Measurements from ENCODE around the gene PTPRM. TPM values are rescaled to one million over a fixed set of nuclear protein-coding genes. Genes with fewer than 3 reads are reported as not detected.

PTPRM gene
- polyA plus RNA-seq, 4 donors, result 2.2 to 31.4 (median 18.1) TPM

DNA sequence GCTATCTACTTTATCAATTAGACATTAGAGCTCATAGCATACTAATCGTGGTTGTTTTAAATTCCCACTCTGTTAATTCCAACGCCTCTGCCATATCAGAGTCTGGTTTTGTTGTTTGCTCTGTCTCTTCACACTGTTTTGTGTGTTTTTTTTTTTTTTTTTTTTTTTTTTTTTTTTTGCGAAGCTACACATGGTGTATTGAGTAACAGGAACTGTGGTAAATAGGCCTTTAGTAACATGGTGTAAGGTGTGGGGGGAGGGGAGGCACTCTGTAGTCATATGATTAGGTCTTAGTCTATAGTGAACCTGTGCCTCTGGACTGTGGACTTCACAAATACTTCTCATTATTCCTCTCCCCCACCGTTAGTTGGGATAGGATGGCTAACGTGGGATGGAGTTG, 671.4 kb downstream of the PTPRM start:
- Histone ChIP-seq H3K36me3 (ENCODE audit: control insufficient read depth in 3 of 3, insufficient read depth in 2 of 3, low read depth in 1 of 3, low read length in 3 of 3) (no peaks in the 10 kb centered on the region), H3K27ac (ENCODE audit: low read depth in 1 of 3, low read length in 2 of 3) (no peak overlapping the region), H3K9me3 (ENCODE audit: control insufficient read depth in 2 of 2, insufficient read depth in 1 of 2, low read depth in 1 of 2, low read length in 1 of 2) (no peaks in the 10 kb centered on the region), H3K4me1 (ENCODE audit: control insufficient read depth in 3 of 3, insufficient read depth in 2 of 3, low read depth in 1 of 3, low read length in 2 of 3) (no peaks in the 10 kb centered on the region), H3K27me3 (ENCODE audit: control insufficient read depth in 3 of 3, insufficient read depth in 3 of 3, low read length in 3 of 3) (no peaks in the 10 kb centered on the region), H3K4me3 (ENCODE audit: low read depth in 1 of 3, low read length in 3 of 3) (no peak overlapping the region)
- DNase-seq (peak in 1 of 2 donors; percentile 18), FAIRE-seq (no peak)
- 86 to 92% (median 89%) methylated on average over 5 of the region's 5 CpGs for WGBS, 3 donors

- Histone ChIP-seq H3K27ac (ENCODE audit: low read depth in 1 of 3, low read length in 2 of 3) (no peak overlapping the region), H3K4me1 (ENCODE audit: control insufficient read depth in 3 of 3, insufficient read depth in 2 of 3, low read depth in 1 of 3, low read length in 2 of 3) (no peaks in the 10 kb centered on the region), H3K4me3 (ENCODE audit: low read depth in 1 of 3, low read length in 3 of 3) (no peak overlapping the region), H3K27me3 (ENCODE audit: control insufficient read depth in 3 of 3, insufficient read depth in 3 of 3, low read length in 3 of 3) (no peaks in the 10 kb centered on the region), H3K9me3 (ENCODE audit: control insufficient read depth in 2 of 2, insufficient read depth in 1 of 2, low read depth in 1 of 2, low read length in 1 of 2) (no peaks in the 10 kb centered on the region), H3K36me3 (ENCODE audit: control insufficient read depth in 3 of 3, insufficient read depth in 2 of 3, low read depth in 1 of 3, low read length in 3 of 3) (no peaks in the 10 kb centered on the region)
- FAIRE-seq (no peak), DNase-seq (no peak)
- WGBS, 3 donors, result 41 to 52% (median 48%) methylated on average over 1 of the region's 1 CpG
Observed at GRCh38 chr18:8241731-8242130, 674.6 kb downstream of the PTPRM start.

- no peak for DNase-seq
- H3K4me3 ChIP-seq (ENCODE audit: low read depth in 1 of 3, low read length in 3 of 3), result no peak overlapping the region
- H3K9me3 ChIP-seq (ENCODE audit: control insufficient read depth in 2 of 2, insufficient read depth in 1 of 2, low read depth in 1 of 2, low read length in 1 of 2), result no peaks in the 10 kb centered on the region
- H3K36me3 ChIP-seq (ENCODE audit: control insufficient read depth in 3 of 3, insufficient read depth in 2 of 3, low read depth in 1 of 3, low read length in 3 of 3), result no peaks in the 10 kb centered on the region
- no peaks in the 10 kb centered on the region for H3K4me1 ChIP-seq (ENCODE audit: control insufficient read depth in 3 of 3, insufficient read depth in 2 of 3, low read depth in 1 of 3, low read length in 2 of 3)
- no peak overlapping the region for H3K27ac ChIP-seq (ENCODE audit: low read depth in 1 of 3, low read length in 2 of 3)
- no peaks in the 10 kb centered on the region for H3K27me3 ChIP-seq (ENCODE audit: control insufficient read depth in 3 of 3, insufficient read depth in 3 of 3, low read length in 3 of 3)
- no peak for FAIRE-seq
- 42 to 60% (median 60%) methylated on average over 1 of the region's 1 CpG for WGBS, 3 donors
Observed at GRCh38 chr18:8242151-8242696, 675.1 kb downstream of the PTPRM start.

DNA sequence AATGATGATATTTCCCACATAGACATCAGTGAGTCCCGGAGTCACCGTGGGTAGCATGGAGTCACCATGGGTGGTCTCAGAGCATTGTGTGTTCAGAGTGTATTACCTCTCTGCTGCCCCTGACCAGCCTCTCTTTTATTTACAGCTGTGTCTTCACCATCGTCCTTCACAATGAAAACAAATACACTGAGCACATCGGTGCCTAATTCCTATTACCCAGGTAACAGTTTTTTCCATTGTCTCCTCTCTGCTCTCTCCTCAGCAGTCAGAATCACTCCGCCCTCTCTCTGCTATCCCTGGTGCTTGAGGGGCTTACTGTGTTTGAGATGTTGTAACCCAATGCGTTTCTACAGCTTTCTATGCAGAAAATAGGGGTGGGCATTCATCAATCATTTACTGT, 680.6 kb downstream of the PTPRM start:
- WGBS, 3 donors, result 71 to 84% (median 72%) methylated on average over 6 of the region's 6 CpGs
- no peak overlapping the region for H3K4me3 ChIP-seq (ENCODE audit: low read depth in 1 of 3, low read length in 3 of 3)
- FAIRE-seq, result no peak
- no peaks in the 10 kb centered on the region for H3K9me3 ChIP-seq (ENCODE audit: control insufficient read depth in 2 of 2, insufficient read depth in 1 of 2, low read depth in 1 of 2, low read length in 1 of 2)
- no peaks in the 10 kb centered on the region for H3K4me1 ChIP-seq (ENCODE audit: control insufficient read depth in 3 of 3, insufficient read depth in 2 of 3, low read depth in 1 of 3, low read length in 2 of 3)
- no peaks in the 10 kb centered on the region for H3K36me3 ChIP-seq (ENCODE audit: control insufficient read depth in 3 of 3, insufficient read depth in 2 of 3, low read depth in 1 of 3, low read length in 3 of 3)
- no peak for DNase-seq
- H3K27ac ChIP-seq (ENCODE audit: low read depth in 1 of 3, low read length in 2 of 3), result no peak overlapping the region
- H3K27me3 ChIP-seq (ENCODE audit: control insufficient read depth in 3 of 3, insufficient read depth in 3 of 3, low read length in 3 of 3), result no peaks in the 10 kb centered on the region

DNA sequence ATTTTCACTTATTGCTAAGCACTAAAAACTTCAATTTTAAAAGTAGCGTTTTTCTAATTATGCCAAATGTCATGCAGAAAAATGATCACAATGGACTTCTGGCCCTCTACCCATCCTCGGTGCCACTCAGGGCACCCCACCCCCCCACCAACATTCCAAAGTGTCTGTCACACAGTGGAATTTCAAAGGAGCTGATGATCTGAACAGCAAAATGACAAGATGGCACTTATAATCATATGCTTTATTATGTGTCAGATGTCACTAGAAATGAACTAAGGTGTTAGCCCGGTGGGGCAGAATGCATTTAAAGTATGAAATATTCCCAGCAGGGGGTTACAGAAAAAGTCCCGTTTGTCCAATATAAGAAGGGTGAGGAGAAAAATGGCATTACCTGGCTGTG, 681.5 kb downstream of the PTPRM start:
- H3K4me1 ChIP-seq (ENCODE audit: control insufficient read depth in 3 of 3, insufficient read depth in 2 of 3, low read depth in 1 of 3, low read length in 2 of 3), result no peaks in the 10 kb centered on the region
- no peak overlapping the region for H3K27ac ChIP-seq (ENCODE audit: low read depth in 1 of 3, low read length in 2 of 3)
- no peaks in the 10 kb centered on the region for H3K9me3 ChIP-seq (ENCODE audit: control insufficient read depth in 2 of 2, insufficient read depth in 1 of 2, low read depth in 1 of 2, low read length in 1 of 2)
- H3K4me3 ChIP-seq (ENCODE audit: low read depth in 1 of 3, low read length in 3 of 3), result no peak overlapping the region
- no peak for DNase-seq
- peaks cover 0 to 2% (median 0%) of the 10 kb centered on the region in 3 donors for H3K36me3 ChIP-seq (ENCODE audit: control insufficient read depth in 3 of 3, insufficient read depth in 2 of 3, low read depth in 1 of 3, low read length in 3 of 3)
- H3K27me3 ChIP-seq (ENCODE audit: control insufficient read depth in 3 of 3, insufficient read depth in 3 of 3, low read length in 3 of 3), result no peaks in the 10 kb centered on the region
- no peak for FAIRE-seq
- WGBS, 3 donors, result 78 to 91% (median 83%) methylated on average over 4 of the region's 4 CpGs

DNA sequence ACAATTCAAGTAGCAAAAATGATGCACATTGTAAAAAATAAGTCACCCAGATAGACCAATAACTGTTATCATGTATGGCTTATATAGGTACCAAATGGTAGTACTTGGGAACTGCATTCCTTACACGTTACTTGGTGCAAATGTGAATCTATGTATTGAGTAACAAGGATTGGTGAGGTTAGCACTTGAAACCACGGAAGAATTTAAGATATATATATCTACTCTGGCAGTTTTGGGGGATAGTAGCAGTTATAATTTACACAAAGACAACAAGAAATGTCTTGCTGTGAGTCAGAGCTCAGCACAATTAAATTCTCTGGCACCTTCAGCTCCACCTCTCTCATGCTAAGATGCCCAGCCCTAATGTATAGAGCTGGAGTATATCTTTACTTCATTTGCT, 682.7 kb downstream of the PTPRM start:
- DNase-seq (no peak), FAIRE-seq (no peak)
- no peaks in the 10 kb centered on the region for H3K9me3 ChIP-seq (ENCODE audit: control insufficient read depth in 2 of 2, insufficient read depth in 1 of 2, low read depth in 1 of 2, low read length in 1 of 2)
- peaks cover 0 to 2% (median 0%) of the 10 kb centered on the region in 3 donors for H3K36me3 ChIP-seq (ENCODE audit: control insufficient read depth in 3 of 3, insufficient read depth in 2 of 3, low read depth in 1 of 3, low read length in 3 of 3)
- no peaks in the 10 kb centered on the region for H3K27me3 ChIP-seq (ENCODE audit: control insufficient read depth in 3 of 3, insufficient read depth in 3 of 3, low read length in 3 of 3)
- H3K4me3 ChIP-seq (ENCODE audit: low read depth in 1 of 3, low read length in 3 of 3), result no peak overlapping the region
- no peaks in the 10 kb centered on the region for H3K4me1 ChIP-seq (ENCODE audit: control insufficient read depth in 3 of 3, insufficient read depth in 2 of 3, low read depth in 1 of 3, low read length in 2 of 3)
- no peak overlapping the region for H3K27ac ChIP-seq (ENCODE audit: low read depth in 1 of 3, low read length in 2 of 3)
- WGBS, 3 donors, result 74 to 86% (median 84%) methylated on average over 2 of the region's 2 CpGs

- WGBS, 3 donors, result 89 to 97% (median 97%) methylated on average over 3 of the region's 3 CpGs
- DNase-seq (no peak), FAIRE-seq (no peak)
- H3K4me3 ChIP-seq (ENCODE audit: low read depth in 1 of 3, low read length in 3 of 3), result no peak overlapping the region
- no peaks in the 10 kb centered on the region for H3K4me1 ChIP-seq (ENCODE audit: control insufficient read depth in 3 of 3, insufficient read depth in 2 of 3, low read depth in 1 of 3, low read length in 2 of 3)
- peaks cover 0 to 2% (median 0%) of the 10 kb centered on the region in 3 donors for H3K36me3 ChIP-seq (ENCODE audit: control insufficient read depth in 3 of 3, insufficient read depth in 2 of 3, low read depth in 1 of 3, low read length in 3 of 3)
- H3K27ac ChIP-seq (ENCODE audit: low read depth in 1 of 3, low read length in 2 of 3), result no peak overlapping the region
- H3K27me3 ChIP-seq (ENCODE audit: control insufficient read depth in 3 of 3, insufficient read depth in 3 of 3, low read length in 3 of 3), result no peaks in the 10 kb centered on the region
- H3K9me3 ChIP-seq (ENCODE audit: control insufficient read depth in 2 of 2, insufficient read depth in 1 of 2, low read depth in 1 of 2, low read length in 1 of 2), result no peaks in the 10 kb centered on the region
Observed at GRCh38 chr18:8252371-8252770, 685.3 kb downstream of the PTPRM start.

DNA sequence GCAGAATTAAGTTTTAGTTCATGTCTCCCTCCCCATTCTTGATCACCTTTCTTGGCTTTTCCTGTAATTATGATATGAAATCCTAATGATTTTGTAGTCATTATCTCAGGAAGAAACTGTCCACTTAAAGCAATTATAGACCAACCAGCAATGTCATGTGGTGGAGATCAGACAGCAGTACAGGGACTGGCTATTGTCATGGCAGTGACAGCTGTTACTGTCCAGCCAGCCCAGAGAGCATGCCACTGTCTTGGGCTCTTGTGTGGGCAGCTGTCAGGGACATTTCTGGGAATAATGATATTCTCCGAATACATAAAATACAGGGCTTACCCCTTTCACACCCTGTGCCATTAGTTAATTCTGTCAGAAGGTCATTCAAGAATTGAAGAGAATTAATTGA, 686.8 kb downstream of the PTPRM start:
- no peak for FAIRE-seq
- no peaks in the 10 kb centered on the region for H3K4me1 ChIP-seq (ENCODE audit: control insufficient read depth in 3 of 3, insufficient read depth in 2 of 3, low read depth in 1 of 3, low read length in 2 of 3)
- H3K4me3 ChIP-seq (ENCODE audit: low read depth in 1 of 3, low read length in 3 of 3), result no peak overlapping the region
- peaks cover 0 to 2% (median 0%) of the 10 kb centered on the region in 3 donors for H3K36me3 ChIP-seq (ENCODE audit: control insufficient read depth in 3 of 3, insufficient read depth in 2 of 3, low read depth in 1 of 3, low read length in 3 of 3)
- no peaks in the 10 kb centered on the region for H3K9me3 ChIP-seq (ENCODE audit: control insufficient read depth in 2 of 2, insufficient read depth in 1 of 2, low read depth in 1 of 2, low read length in 1 of 2)
- no peak overlapping the region for H3K27ac ChIP-seq (ENCODE audit: low read depth in 1 of 3, low read length in 2 of 3)
- H3K27me3 ChIP-seq (ENCODE audit: control insufficient read depth in 3 of 3, insufficient read depth in 3 of 3, low read length in 3 of 3), result peaks cover 0 to 2% (median 0%) of the 10 kb centered on the region in 3 donors
- 93% methylated on average over 1 of the region's 1 CpG for WGBS, 3 donors
- no peak for DNase-seq

- H3K27me3 ChIP-seq (ENCODE audit: control insufficient read depth in 3 of 3, insufficient read depth in 3 of 3, low read length in 3 of 3), result peaks cover 0 to 2% (median 0%) of the 10 kb centered on the region in 3 donors
- H3K4me1 ChIP-seq (ENCODE audit: control insufficient read depth in 3 of 3, insufficient read depth in 2 of 3, low read depth in 1 of 3, low read length in 2 of 3), result no peaks in the 10 kb centered on the region
- no peak overlapping the region for H3K4me3 ChIP-seq (ENCODE audit: low read depth in 1 of 3, low read length in 3 of 3)
- no peak overlapping the region for H3K27ac ChIP-seq (ENCODE audit: low read depth in 1 of 3, low read length in 2 of 3)
- H3K36me3 ChIP-seq (ENCODE audit: control insufficient read depth in 3 of 3, insufficient read depth in 2 of 3, low read depth in 1 of 3, low read length in 3 of 3), result peaks cover 0 to 2% (median 0%) of the 10 kb centered on the region in 3 donors
- FAIRE-seq (no peak), DNase-seq (no peak)
- no peaks in the 10 kb centered on the region for H3K9me3 ChIP-seq (ENCODE audit: control insufficient read depth in 2 of 2, insufficient read depth in 1 of 2, low read depth in 1 of 2, low read length in 1 of 2)
- whole genome bisulfite sequencing, 3 donors, result 64 to 84% (median 82%) methylated on average over 2 of the region's 2 CpGs
Observed at GRCh38 chr18:8254654-8255053, 687.5 kb downstream of the PTPRM start.
